ENCODE data around the gene GDF10. TPM values are rescaled to one million over a fixed set of nuclear protein-coding genes. Genes with fewer than 3 reads are reported as not detected.

GDF10 gene
- total RNA-seq, 2 donors from 2014 or later: 6.6 to 8.0 TPM

GRCh38 chr10:47291682-47292081 is 8.3 kb upstream of the GDF10 start:
- no peak for TF ChIP-seq CTCF (IDR thresholded peaks at IDR 0.05)
- Histone ChIP-seq H3K27ac (no peak overlapping the region), H3K36me3 (replicated peaks in 1 of 2; ENCODE audit: insufficient read depth in 1 of 2, low read depth in 2 of 2) (no peaks in the 10 kb centered on the region), H3K4me1 (peaks cover 11% of the 10 kb centered on the region), H3K4me3 (no peak overlapping the region), H3K9me3 (no peaks in the 10 kb centered on the region), H3K27me3 (no peaks in the 10 kb centered on the region)
- ATAC-seq (no peak), DNase-seq (no peak)
- intact Hi-C loops (cut with DNase I): no loop called here
- WGBS, 2 donors: 69 to 82% methylated on average over 3 of the region's 3 CpGs

- H3K4me1 ChIP-seq: no peaks in the 10 kb centered on the region
- TF ChIP-seq CTCF (IDR thresholded peaks at IDR 0.05) (no peak), POLR2A (IDR thresholded peaks at IDR 0.05) (no peak)
- ATAC-seq: no peak
- no peaks in the 10 kb centered on the region for H3K27me3 ChIP-seq
- no peaks in the 10 kb centered on the region for H3K9me3 ChIP-seq
- no peaks in the 10 kb centered on the region for H3K36me3 ChIP-seq (replicated peaks in 1 of 2; ENCODE audit: insufficient read depth in 1 of 2, low read depth in 2 of 2)
- DNase-seq: peak in 2 of 4 donors; percentile 0 to 5
- intact Hi-C loops (cut with DNase I): no loop called here
- no peak overlapping the region for H3K4me3 ChIP-seq
- no peak overlapping the region for H3K27ac ChIP-seq
- 95 to 96% methylated on average over 8 to 9 of the region's 9 CpGs for WGBS, 2 donors
Measured at GRCh38 chr10:47294057-47294456, 5.9 kb upstream of the GDF10 start.

- no peak for ATAC-seq
- DNase-seq: peak in 2 of 4 donors; percentile 1 to 4
- no peaks in the 10 kb centered on the region for H3K27me3 ChIP-seq
- H3K9me3 ChIP-seq: no peaks in the 10 kb centered on the region
- WGBS, 2 donors: 85 to 87% methylated on average over 5 of the region's 5 CpGs
- H3K4me1 ChIP-seq: peaks cover 2% of the 10 kb centered on the region
- H3K36me3 ChIP-seq (replicated peaks in 1 of 2; ENCODE audit: insufficient read depth in 1 of 2, low read depth in 2 of 2): no peaks in the 10 kb centered on the region
- H3K27ac ChIP-seq: no peak overlapping the region
- intact Hi-C loops (cut with DNase I): no loop called here
- TF ChIP-seq POLR2A (IDR thresholded peaks at IDR 0.05): no peak
- no peak for TF ChIP-seq CTCF (IDR thresholded peaks at IDR 0.05)
- H3K4me3 ChIP-seq: no peak overlapping the region
Measured at GRCh38 chr10:47294501-47294900, 5.5 kb upstream of the GDF10 start.

- ATAC-seq: no peak
- TF ChIP-seq POLR2A (IDR thresholded peaks at IDR 0.05): no peak
- Histone ChIP-seq H3K4me3 (no peak overlapping the region), H3K4me1 (peaks cover 11% of the 10 kb centered on the region), H3K9me3 (no peaks in the 10 kb centered on the region), H3K27ac (no peak overlapping the region), H3K36me3 (replicated peaks in 1 of 2; ENCODE audit: insufficient read depth in 1 of 2, low read depth in 2 of 2) (no peaks in the 10 kb centered on the region), H3K27me3 (no peaks in the 10 kb centered on the region)
- peak in 1 of 4 donors; percentile 2 for DNase-seq
- intact Hi-C loops (cut with DNase I): no loop called here
- WGBS, 2 donors: 84 to 86% methylated on average over 2 to 5 of the region's 5 CpGs
Measured at GRCh38 chr10:47295411-47295810, 4.6 kb upstream of the GDF10 start.

GRCh38 chr10:47296156-47296894 is 3.7 kb upstream of the GDF10 start:
- Histone ChIP-seq H3K9me3 (no peaks in the 10 kb centered on the region), H3K4me3 (no peak overlapping the region), H3K36me3 (replicated peaks in 1 of 2; ENCODE audit: insufficient read depth in 1 of 2, low read depth in 2 of 2) (no peaks in the 10 kb centered on the region), H3K27ac (no peak overlapping the region), H3K4me1 (peaks cover 20% of the 10 kb centered on the region), H3K27me3 (no peaks in the 10 kb centered on the region)
- peak in 1 of 4 donors; percentile 5 for DNase-seq
- TF ChIP-seq CTCF (IDR thresholded peaks at IDR 0.05) (no peak), POLR2A (IDR thresholded peaks at IDR 0.05) (no peak)
- ATAC-seq: no peak
- intact Hi-C loops (cut with DNase I): no loop called here
- 57 to 68% methylated on average over 12 of the region's 12 CpGs for WGBS, 2 donors
